ENCODE results near the gene SNX6.
A peak's percentile ranks its signal among the peaks of the same experiment; 100 is the strongest.
"Not testable (repeated sequence)": the region's sequence is repeated elsewhere in the genome, so short reads cannot be mapped to it uniquely, and the experiment has no call there.

SNX6 gene

DNA sequence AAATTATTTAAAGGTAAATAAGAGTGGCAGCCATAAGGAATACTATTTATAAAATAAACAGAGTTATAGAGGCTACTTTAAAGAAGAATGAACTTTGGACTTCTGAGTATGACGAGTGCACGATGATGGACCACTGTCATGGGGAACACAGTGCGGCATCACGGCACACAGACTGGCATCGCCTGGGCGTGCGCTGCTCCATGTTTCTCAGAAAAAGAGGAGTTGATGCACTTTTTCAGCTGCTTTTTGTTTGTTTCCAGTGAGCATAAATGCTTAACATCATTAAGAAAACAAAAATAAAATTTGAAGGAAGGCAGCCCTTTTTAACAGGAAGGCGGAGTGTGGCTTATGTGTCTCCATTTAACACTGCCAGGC lies 67.2 kb downstream of the SNX6 start:
- no peak for DNase-seq (ENCODE audit: low read depth)

GRCh38 chr14:34562037-34562775 lies 67.7 kb downstream of the SNX6 start:
- DNase-seq (ENCODE audit: low read depth) = not testable (repeated sequence)

DNA sequence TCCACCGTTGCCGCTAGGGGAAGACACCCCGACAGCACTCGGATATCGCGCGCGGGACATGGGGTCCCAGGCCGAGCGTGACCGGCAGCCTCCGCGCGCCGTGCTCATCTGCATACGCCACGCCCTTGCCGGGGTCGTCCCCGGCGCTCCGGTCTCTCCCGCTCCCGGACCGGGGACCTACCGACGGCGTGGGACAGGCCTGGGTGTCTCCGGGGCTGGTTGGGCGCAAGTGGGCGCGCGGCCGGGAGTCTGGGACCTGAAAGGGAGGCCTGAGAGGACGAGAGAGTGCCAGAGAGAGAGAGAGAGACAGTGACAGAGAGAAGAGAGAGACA lies 73.5 kb downstream of the SNX6 start:
- DNase-seq (ENCODE audit: low read depth) = not testable (repeated sequence)

- DNase-seq (ENCODE audit: low read depth) = not testable (repeated sequence)
Observed at GRCh38 chr14:34555583-34556497, 74.1 kb downstream of the SNX6 start.

DNA sequence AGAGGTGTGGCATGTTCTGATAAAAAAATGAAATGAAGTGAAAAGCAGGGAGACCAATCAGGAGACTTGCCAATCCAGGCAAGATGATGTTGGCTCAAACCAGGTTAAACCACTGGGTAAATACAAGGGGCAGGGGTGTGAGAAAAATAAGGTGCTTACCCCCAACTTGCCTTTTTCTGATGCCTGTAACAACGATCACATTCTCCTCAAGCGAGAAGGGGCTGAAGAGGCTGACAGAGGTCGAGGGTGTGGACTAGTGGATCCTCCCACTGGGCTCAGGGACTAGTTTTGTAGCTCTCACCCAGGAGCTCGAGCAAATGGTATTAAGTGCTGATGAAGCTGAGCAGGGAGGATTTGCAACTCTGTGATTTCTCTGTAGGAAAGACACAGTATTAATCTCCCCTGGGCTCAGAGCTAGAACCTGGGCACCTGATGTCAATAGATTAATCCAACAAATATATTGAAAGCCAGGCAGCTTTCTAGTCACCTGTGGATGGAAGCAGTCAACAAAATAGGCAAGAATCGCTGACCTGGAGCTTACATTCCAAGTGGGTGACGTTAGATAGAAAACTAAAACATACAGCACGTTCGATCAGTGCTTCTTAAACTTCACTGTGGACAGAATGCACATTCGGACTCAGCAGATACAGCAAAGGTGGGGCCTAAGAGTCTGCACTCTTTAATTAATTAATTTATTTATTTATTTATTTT lies 75.3 kb downstream of the SNX6 start:
- DNase-seq (ENCODE audit: low read depth) = no peak

DNA sequence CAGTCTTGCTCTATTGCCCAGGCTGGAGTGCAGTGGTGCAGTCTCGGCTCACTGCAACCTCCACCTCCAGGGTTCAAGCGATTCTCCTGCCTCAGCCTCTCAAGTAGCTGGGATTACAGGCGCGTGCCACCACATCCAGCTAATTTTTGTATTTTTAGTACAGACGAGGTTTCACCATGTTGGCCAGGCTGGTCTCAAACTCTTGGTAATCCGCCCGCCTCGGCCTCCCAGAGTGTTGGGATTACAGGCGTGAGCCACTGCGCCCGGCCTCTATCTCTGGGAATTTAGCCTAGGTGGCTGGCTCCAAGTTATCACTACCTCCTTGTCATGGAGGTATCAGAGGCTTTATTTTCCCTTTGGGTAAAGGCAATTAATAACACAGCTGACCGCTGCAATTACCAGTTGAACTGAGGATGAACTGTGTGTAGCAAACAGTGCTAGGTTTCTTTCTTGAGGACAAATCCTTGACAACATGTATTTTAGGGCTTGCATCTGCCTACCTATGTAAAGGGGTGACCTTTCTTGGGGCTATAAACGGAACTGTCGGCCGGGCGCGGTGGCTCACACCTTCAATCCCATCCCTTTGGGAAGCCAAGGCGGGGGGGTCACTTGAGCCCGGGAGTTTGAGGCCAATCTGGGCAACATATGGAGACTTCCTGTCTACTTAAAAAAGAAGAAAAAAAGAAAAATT lies 80.5 kb downstream of the SNX6 start:
- DNase-seq (ENCODE audit: low read depth) = not testable (repeated sequence)

DNA sequence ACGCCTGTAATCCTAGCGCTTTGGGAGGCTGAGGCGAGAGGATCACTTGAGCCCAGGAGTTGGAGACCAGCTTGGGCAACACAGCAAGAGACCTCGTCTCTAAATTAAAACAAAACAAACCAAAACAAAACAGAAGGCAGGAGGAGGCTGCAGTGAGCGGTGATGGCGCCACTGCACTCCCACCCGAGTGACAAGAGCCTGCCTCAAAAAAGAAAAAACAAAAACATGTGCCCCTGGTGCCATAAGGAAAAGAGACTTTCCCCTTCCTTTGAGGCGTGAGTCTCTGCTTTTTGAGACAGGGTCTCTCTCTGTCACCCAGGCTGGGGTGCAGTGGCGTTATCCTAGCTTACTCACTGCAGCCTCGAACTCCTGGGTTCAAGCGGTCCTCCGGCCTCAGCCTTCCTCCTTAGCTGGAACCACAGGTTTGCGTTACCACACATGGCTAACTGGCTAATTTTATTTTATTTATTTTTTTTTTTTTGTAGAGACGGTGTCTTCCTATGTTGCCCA lies 81.4 kb downstream of the SNX6 start:
- no peak for DNase-seq (ENCODE audit: low read depth)

- DNase-seq (ENCODE audit: low read depth) = not testable (repeated sequence)
Observed at GRCh38 chr14:34547136-34547520, 82.8 kb downstream of the SNX6 start.

- not testable (repeated sequence) for DNase-seq (ENCODE audit: low read depth)
Observed at GRCh38 chr14:34546272-34547135, 83.4 kb downstream of the SNX6 start.

- not testable (repeated sequence) for DNase-seq (ENCODE audit: low read depth)
Observed at GRCh38 chr14:34540181-34541059, 89.5 kb downstream of the SNX6 start.

DNA sequence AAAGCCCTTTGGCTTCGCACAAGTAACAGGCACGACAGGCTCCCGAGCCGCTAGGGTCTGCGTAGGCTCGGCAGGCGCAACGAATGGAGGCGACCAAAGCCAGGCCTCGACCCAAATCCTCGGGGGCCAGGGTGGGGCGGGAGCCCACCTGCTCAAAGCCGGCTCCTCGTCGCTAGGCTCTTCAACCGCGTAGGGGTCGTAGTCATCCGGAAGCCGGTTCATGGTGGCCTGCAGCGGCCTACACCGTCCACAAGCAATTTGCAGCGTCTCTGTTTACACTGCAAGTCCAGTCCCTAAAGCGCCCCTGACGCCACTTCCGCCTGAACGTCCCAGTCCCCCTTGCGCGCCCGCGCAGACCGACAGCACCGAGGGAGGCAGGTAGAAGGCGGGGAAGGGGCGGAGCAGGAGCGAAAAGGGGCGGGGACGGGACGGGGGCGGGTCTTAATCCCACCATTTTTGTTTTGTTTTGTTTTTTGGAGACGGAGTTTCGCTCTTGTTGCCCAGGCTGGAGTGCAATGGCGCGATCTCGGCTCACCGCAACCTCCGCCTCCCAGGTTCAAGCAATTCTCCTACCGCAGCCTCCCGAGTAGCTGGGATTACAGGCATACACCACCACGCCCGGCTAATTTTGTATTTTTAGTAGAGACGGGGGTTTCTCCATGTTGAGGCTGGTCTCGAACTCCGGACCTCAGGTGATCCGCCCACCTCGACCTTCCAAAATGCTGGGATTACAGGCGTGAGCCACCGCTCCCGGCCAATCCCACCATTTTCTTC lies 90.4 kb downstream of the SNX6 start, which contains the start of gene EAPP:
TSS of gene EAPP (minus strand) at position 295 of the 774 bp plus-strand sequence. CDS start at position 222, 73 bp downstream.
- DNase-seq (ENCODE audit: low read depth) = peak; percentile 87

DNA sequence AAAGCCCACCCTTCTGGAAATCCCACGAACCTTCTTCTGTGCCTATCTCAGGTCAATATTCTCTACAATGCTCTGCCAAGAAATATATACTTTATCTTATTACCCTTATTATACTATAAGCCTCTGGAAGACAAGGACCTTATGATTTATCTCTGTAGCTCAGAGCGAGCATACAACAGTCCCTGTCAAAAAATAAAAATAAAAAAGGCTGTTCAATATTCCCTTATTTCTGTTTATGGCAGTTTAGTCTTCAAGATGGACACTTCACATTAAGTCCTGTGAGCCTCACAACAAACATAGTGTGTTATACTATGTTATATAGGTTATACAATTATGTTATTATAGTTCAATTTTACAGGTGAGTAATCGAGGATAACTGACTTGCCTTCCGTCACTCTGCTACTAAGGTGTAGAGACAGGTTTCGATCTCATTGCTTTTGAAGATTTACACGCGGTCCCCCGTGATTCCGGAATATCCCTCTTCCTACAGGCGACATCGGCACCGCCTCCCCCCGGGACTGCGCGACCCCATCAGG lies 91.0 kb downstream of the SNX6 start:
- no peak for DNase-seq (ENCODE audit: low read depth)

GRCh38 chr14:34538096-34538495 lies 91.9 kb downstream of the SNX6 start:
- DNase-seq (ENCODE audit: low read depth) = not testable (repeated sequence)

DNA sequence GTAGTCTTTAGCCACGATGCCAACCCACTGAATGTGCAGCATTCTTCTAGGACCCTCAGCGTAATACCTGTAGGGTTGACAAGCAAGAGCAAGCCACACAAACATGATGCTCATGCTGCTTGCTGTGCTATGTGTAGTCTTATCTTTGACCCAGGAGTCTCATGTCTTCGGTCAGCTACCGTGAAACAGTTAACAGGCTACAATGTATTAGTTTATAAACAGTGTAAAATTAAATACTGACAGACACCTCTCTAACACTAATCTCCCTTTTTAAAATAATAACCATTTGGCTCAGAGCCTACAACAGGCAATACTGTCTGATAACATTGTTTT lies 92.3 kb downstream of the SNX6 start:
- DNase-seq (ENCODE audit: low read depth) = no peak

DNA sequence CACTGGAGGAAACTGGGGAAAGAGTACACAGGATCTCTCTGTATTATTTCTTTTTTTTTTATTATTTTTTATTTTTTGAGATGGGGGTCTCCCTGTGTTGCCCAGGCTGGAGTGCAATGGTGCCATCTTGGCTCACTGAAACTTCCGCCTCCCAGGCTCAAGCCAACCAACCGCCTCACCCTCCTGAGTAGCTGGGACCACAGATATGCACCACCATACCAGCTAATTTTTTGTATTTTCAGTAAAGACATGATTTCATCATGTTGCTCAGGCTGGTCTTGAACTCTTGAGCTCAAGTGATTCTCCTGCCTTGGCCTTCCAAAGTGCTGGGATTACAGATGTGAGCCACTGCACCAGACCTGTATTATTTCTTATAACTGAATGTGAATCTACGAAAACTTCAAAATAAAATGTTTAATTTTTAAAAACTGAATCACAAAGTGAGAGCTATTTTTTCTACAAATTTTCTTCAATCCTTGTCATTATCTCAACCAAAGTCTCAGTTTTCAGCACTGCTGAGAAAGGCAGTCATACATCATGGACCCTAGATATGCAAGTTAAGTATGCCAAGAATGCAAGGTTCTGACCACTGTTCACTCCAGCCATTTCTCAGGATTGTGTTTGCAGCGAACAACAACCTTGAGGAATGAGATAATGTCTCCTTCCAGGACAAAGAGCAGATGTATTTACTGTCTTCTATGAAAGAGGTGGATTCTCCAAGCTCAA lies 92.8 kb downstream of the SNX6 start:
- DNase-seq (ENCODE audit: low read depth) = no peak

DNA sequence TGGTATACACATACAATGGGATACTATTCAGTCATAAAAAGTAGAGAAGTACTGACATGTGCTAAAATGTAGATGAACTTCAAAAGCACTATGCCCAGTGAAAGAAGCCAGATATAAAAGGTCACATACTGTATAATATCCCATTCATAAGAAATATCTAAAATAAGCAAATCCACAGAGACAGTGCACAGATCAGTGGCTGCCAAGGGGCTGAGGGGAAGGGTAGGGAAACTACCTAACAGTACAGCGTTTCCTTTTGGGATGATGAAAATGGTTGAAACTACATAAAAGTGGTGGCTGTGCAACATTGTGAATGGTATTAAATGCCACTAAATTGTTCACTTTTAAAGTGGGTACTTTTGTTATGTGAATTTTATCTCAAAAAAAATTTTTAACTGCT lies 102.4 kb downstream of the SNX6 start:
- no peak for DNase-seq (ENCODE audit: low read depth)

- not testable (repeated sequence) for DNase-seq (ENCODE audit: low read depth)
Observed at GRCh38 chr14:34524216-34524615, 105.7 kb downstream of the SNX6 start.

GRCh38 chr14:34522496-34522895 lies 107.5 kb downstream of the SNX6 start:
- no peak for DNase-seq (ENCODE audit: low read depth)

Data from stimulated activated CD8-positive, alpha-beta memory T cell treated with anti-CD3 and anti-CD28 coated beads, Interleukin-15, amount 100 ng/mL, for 24 hours (primary cell).